GM20431 (cell line): ENCODE measurements around the gene ZC3H12D.
"Not testable (repeated sequence)": the region's sequence is repeated elsewhere in the genome, so short reads cannot be mapped to it uniquely, and the experiment has no call there.

Experiments used
- in situ Hi-C: fragments of 300-500 bp; cut with MseI, MboI; formaldehyde crosslinking; loops from one replicate; pipeline ENCODE4 v1.15.0; 2020; ENCODE audit warnings: low sequenced_read_pairs; ENCODE audit not compliant: unreplicated experiment

Gene ZC3H12D

DNA sequence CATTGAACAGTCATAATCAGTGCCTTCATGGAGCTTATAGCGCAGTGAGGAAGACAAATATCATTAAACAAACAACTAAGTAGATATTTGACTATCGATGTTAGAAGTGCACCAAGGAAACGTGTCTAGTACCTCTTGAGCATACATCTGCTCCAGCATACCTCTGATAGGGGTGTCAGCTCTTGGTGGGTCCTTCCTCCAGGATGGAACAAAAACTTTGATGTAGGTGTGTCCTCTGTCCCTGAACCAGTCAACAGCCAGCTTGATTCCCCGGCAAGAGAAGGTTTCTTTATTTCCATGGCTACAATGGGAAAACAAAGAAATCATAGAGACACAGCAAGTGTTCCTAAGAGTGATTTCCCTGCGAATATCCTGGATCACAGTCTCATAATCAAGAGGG lies 23.1 kb downstream of the ZC3H12D start:
- in situ Hi-C loops: no loop called here

- in situ Hi-C loops: not testable (repeated sequence)
Measured at GRCh38 chr6:149460249-149460648, 24.6 kb downstream of the ZC3H12D start.

DNA sequence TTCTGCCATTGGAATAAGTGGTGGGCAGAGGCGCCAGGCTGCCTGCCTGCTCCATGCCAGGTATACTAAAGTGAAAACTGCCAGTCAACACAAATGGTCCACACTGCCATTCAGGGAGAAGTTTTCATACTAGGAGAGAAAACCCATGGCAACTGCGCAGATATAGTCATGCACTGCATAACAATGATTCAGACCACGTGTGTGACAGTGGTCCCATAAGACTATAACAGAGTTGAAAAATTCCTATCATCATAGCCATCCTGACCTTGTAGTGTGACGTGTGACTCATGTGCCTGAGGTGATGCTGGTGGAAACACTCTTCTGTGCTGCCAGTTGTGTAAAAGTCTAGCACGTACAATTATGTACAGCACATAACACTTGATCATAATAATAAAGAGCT lies 25.1 kb downstream of the ZC3H12D start:
- in situ Hi-C loops: no loop called here

DNA sequence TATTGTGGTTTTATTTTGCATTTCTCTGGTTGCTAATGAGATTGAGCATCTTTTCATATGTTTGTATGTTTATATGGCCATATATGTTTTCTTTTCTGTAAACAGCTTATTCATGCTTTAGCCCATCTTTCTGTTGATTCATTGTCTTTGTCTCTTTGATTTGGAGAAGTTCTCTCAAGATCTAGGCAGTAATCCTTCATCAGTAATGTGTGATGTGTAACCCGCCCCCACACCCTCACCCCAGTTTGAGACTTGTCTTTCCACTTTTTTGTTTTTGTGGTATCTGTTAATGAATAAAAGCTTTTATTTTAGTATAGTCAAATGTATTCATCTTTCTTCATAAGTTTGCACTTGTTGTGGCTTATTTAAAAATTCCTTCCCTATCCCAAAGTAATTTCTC lies 26.0 kb downstream of the ZC3H12D start:
- in situ Hi-C loops: no loop called here

DNA sequence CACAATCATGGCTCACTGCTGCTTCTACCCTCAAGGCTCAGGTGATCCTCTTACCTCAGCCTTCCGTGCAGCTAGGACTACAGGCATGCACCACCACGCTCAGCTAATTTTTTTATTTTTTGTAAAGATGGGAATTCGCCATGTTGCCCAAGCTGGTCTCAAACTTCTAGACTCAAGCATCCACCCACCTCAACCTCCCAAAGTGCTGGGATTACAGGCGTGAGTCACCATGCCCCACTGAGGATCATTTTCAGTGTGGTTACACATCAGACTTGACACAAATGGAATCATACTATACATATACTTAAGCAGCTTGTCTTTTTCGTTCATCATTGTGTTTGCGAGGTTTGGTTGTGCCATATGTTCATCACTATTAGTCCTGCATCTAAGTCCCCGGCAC lies 26.6 kb downstream of the ZC3H12D start:
- in situ Hi-C loops: no loop called here

DNA sequence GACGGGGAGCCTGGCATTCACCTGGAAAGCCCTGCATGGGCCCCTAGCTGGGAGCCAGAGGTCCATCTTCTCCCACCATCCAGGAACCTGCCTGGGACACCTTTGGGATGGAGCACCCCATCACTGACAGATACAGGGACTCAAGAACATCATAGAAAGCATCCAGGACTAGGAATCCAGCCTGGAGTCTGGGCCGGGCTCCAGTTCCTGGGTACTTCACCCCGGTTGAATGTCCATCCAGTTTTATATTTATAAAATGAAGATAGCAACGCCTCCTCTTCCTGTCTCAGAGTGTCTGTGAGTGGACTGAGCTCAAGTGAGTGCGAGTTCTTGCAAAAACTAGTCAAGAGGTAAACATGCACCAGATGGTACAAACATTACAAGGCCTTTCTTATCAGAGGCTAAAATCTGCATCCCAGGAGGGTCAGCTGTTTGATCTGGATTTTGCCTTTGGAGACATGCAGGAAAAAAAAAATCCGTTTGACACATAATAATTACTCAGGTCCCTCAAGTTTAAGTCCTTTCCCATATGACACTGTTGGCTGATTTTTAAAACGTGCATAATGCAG lies 27.4 kb downstream of the ZC3H12D start:
- in situ Hi-C loops: no loop called here

DNA sequence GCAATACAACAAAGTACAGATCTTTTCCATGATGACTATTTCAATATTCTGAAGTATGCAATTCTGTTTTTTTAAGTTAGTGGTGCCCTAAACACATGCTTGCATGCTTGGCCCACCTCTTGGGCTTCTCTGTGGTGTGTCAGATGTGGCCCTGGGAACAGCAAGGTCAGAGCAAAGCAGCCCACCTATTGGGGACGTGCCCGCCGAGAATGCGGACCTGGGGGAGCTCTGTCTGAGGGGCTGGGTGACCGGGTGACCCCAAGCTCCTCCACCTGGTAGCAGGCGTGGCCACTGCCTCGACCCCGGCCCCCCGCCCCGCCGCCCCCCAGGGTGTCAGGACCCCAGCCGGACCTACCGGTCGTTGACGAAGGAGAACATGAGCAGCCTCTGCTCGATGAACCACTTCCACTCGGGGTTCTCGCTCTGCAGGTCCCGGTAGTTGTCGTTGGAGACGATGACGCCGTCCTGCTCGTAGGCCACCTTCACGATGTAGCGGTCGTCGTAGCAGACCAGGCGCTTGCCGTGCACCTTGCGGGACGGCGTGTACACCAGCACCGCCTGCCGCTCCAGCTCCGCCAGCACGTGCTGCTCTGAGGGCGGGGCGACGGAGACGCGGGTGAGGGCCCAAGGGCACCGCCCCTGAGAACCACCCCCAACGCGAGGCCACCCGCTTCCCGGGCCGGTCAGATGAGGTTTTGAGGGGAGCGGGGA lies 28.3 kb downstream of the ZC3H12D start:
- in situ Hi-C loops: no loop called here

- in situ Hi-C loops: no loop called here
Measured at GRCh38 chr6:149455031-149455732, 29.6 kb downstream of the ZC3H12D start.

GRCh38 chr6:149454346-149454848 lies 30.4 kb downstream of the ZC3H12D start:
- in situ Hi-C loops: no loop called here

DNA sequence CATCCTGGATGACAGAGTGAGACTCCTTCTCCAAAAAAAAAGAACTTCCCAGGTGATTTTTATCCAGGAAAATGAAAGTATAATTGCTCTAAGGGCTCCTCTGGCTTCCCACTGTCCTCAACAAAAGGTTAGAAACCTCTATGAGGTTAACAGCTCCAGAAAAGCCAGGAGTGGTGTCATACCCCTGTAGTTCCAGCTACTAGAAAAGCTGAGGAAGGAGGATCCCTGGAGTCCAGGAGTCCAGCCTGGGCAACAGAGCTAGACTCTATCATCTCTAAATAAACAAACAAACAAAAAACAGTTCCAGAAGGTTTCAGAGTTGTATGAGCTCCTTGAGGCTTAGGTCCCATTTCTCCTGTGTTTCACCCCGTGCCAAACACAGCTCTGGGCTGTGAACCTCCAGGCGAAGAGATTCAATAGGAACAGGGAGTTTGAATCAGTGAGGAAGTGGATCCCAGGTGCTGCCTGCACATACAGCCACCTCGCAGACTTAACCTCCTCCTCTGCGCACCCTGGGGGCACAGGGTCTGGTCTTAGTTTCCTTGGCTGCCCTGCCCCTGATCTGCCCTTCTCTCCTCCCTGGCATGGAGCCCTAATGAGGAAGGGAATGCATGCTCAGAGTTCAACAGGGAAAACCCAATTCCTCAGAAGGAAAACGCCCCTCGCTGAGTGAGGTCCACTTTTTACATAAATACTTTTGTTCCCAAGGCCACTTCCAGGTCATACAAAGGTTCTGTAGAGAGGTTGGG lies 31.0 kb downstream of the ZC3H12D start:
- in situ Hi-C loops: no loop called here

GRCh38 chr6:149452037-149452939 lies 32.5 kb downstream of the ZC3H12D start:
- in situ Hi-C loops: no loop called here

GRCh38 chr6:149451376-149452036 lies 33.3 kb downstream of the ZC3H12D start:
- in situ Hi-C loops: no loop called here

DNA sequence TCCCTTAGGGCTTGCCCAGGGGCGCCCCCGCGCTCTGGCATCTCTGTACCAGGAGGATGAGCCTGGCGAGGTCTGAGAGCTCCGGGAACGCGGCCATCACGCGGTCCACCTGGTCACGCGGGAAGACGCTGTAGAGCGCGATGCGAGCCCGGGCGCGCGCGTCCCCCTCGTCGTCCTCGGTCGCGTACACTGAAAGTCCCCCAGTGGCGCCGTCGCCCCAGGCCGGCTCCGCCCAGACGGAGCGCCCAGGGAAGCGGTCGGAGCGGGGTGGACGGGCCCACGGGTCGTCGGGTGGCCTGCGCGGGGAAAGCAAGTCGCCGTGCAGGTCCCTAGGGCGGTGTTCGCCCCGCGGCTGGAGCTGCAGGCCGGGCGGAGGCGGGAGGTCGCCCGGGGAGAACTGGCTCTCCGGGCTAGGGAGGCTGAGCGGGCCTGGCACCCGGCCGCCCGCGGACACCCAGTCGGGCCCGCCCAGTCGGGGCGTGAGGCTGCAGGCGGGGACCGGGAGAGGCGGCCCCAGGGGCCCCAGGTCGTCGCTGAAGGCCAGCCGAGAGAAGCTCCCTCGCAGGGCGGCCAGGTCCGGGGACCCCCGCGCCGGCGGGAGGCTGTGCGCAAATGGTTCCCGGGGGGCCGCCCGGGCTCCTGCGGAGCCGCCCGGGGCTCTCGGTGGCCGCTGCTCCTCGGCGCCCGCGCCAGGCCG lies 34.0 kb downstream of the ZC3H12D start:
- in situ Hi-C loops: no loop called here

DNA sequence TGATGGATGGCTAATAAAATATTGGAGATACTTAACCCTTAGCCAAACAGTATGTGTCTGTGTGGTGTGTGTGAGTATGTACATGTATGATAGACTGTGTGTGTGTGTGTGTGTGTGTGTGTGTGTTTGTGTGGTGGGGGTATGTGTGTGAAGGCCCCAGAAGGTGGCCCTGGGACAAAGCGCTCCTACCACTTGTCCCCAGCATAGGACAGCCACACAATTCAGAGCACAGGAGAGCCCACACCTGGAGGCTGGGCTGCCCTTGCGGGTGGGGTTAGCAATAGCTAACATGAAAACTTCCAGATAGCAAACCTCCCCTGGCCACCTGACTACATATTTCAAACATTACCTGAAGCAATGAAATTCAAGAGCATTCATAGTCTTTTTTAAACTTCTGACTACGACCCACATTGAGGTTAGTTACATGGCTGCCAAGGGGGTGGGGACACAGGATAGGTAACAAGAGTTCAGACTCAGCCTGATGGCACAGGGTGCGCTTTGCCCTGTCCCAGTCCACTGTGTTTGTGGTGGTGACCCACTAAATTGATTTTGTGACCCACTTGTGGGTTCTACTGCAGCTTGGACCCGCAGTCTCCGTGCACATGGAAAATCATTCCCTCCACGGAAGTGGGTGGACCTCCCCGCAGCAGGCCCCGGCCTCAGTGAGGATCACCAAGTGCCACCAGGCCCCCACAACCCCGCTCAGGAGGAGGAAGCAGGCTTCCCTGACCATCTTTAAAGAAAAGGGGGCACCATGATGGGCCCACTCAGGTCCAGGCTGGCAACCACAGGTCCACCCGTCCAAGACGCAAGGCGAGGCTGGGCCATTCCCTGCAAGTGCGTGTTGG lies 34.8 kb downstream of the ZC3H12D start:
- in situ Hi-C loops: loop anchor here (25.0 kb wide), 1 partner anchor 363 kb away; no protein-coding TSS in a partner anchor

- in situ Hi-C loops: loop anchor here (25.0 kb wide), 1 partner anchor 362 kb away; no protein-coding TSS in a partner anchor
Measured at GRCh38 chr6:149448821-149449453, 35.9 kb downstream of the ZC3H12D start.

DNA sequence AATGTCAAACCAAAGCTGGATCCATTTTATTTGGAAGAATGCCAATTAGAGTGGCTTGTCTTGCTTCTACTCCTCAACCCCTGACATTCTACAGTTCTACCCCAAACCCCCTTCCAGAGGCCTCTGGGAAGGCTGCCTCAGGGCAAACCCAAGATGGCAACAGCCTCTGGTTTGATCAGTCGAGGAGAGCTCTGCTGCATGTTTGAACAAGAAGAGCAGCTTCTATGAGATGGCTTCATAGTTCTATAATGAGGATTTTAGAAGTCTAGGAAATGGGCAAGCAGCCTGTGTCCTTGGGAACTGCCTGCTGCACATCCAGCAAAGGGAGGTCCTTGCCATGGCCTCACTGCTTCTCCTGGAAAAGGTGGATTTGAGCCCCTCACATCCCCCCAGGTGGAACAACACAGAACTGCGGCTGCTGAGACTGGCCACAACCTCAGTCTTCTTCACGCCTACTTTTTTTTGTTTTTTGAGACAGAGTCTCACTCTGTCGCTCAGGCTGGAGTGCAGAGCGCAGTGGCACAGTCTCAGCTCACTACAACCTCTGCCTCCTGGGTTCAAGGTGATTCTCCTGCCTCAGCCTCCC lies 37.9 kb downstream of the ZC3H12D start:
- in situ Hi-C loops: loop anchor here (25.0 kb wide), 1 partner anchor 360 kb away; no protein-coding TSS in a partner anchor
